ENCODE measurements around the gene FAM120A.

- TF ChIP-seq, protein P1, sequence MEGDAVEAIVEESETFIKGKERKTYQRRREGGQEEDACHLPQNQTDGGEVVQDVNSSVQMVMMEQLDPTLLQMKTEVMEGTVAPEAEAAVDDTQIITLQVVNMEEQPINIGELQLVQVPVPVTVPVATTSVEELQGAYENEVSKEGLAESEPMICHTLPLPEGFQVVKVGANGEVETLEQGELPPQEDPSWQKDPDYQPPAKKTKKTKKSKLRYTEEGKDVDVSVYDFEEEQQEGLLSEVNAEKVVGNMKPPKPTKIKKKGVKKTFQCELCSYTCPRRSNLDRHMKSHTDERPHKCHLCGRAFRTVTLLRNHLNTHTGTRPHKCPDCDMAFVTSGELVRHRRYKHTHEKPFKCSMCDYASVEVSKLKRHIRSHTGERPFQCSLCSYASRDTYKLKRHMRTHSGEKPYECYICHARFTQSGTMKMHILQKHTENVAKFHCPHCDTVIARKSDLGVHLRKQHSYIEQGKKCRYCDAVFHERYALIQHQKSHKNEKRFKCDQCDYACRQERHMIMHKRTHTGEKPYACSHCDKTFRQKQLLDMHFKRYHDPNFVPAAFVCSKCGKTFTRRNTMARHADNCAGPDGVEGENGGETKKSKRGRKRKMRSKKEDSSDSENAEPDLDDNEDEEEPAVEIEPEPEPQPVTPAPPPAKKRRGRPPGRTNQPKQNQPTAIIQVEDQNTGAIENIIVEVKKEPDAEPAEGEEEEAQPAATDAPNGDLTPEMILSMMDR (IDR thresholded peaks at IDR 0.05): no peak
- no peak for TF ChIP-seq POLR2A (IDR thresholded peaks at IDR 0.05)
Measured at GRCh38 chr9:93471124-93471523, 19.6 kb downstream of the FAM120A start.
